Breast epithelium (tissue), 3 donors: ENCODE measurements around the gene GARS1.

Source experiments
- CTCF ChIP-seq, 3 donors: fragments of 450-650 bp; IDR thresholded peaks; one replicate each; pipeline ENCODE4 v1.5.1; 2016 to 2017; ENCODE audit warnings: antibody characterized with exemption in 3 of 3, mild to moderate bottlenecking in 3 of 3, moderate library complexity in 3 of 3
- POLR2A ChIP-seq: fragments of 450-650 bp; IDR thresholded peaks from one replicate; pipeline ENCODE4 v1.6.1; 2016; ENCODE audit warnings: antibody characterized with exemption, mild to moderate bottlenecking, moderate library complexity
- POLR2AphosphoS5 ChIP-seq, 3 donors: sonication (generic); formaldehyde crosslinking; IDR thresholded peaks; one replicate each; pipeline ENCODE4 v1.6.1; 2017; ENCODE audit warnings: antibody characterized with exemption in 3 of 3

GRCh38 chr7:30662431-30662939 lies 67.8 kb downstream of the GARS1 start:
- TF ChIP-seq CTCF (IDR thresholded peaks at IDR 0.05), result no peak
- TF ChIP-seq POLR2A, result no peak
- TF ChIP-seq POLR2AphosphoS5 (IDR thresholded peaks at IDR 0.05), result no peak
